GM18858 (cell line): Measurements from ENCODE around the gene RESF1.
"Not testable (repeated sequence)": the region's sequence is repeated elsewhere in the genome, so short reads cannot be mapped to it uniquely, and the experiment has no call there.

ENCODE experiments used
- ATAC-seq: cut with Tn5 transposase; IDR thresholded peaks from one replicate; pipeline ENCODE4 v1.9.1; 2021; ENCODE audit not compliant: unreplicated experiment

Gene RESF1

GRCh38 chr12:31959161-31959700 lies at the start of gene RESF1:
TSS of gene RESF1 (plus strand) at chr12:31959415. CDS start at chr12:31980956, 21,541 bp downstream.
- ATAC-seq = peak; percentile 86

GRCh38 chr12:31914927-31915326 lies 44.3 kb upstream of the RESF1 start:
- ATAC-seq = no peak

GRCh38 chr12:31915446-31915845 lies 43.8 kb upstream of the RESF1 start:
- no peak for ATAC-seq

- ATAC-seq = no peak
Measured at GRCh38 chr12:31922341-31923062, 36.7 kb upstream of the RESF1 start.

GRCh38 chr12:31923063-31923412 lies 36.2 kb upstream of the RESF1 start:
- no peak for ATAC-seq

GRCh38 chr12:31928246-31929026 lies 30.8 kb upstream of the RESF1 start:
- ATAC-seq = no peak

- ATAC-seq = no peak
Measured at GRCh38 chr12:31929027-31929526, 30.1 kb upstream of the RESF1 start.

- no peak for ATAC-seq
Measured at GRCh38 chr12:31931796-31932715, 27.2 kb upstream of the RESF1 start.

- no peak for ATAC-seq
Measured at GRCh38 chr12:31944299-31944698, 14.9 kb upstream of the RESF1 start.

GRCh38 chr12:31947971-31948370 lies 11.2 kb upstream of the RESF1 start:
- ATAC-seq = no peak

GRCh38 chr12:31948697-31949359 lies 10.4 kb upstream of the RESF1 start:
- not testable (repeated sequence) for ATAC-seq

GRCh38 chr12:31950088-31950487 lies 9.1 kb upstream of the RESF1 start:
- ATAC-seq = no peak

- ATAC-seq = no peak
Measured at GRCh38 chr12:31950492-31950891, 8.7 kb upstream of the RESF1 start.

- ATAC-seq = no peak
Measured at GRCh38 chr12:31951008-31951407, 8.2 kb upstream of the RESF1 start.

GRCh38 chr12:31951939-31952338 lies 7.3 kb upstream of the RESF1 start:
- ATAC-seq = no peak

GRCh38 chr12:31952418-31952817 lies 6.8 kb upstream of the RESF1 start:
- no peak for ATAC-seq

- no peak for ATAC-seq
Measured at GRCh38 chr12:31954925-31955858, 4.0 kb upstream of the RESF1 start.

GRCh38 chr12:31958569-31959160 lies 550 bp upstream of the RESF1 start:
- no peak for ATAC-seq
